Measurements from ENCODE around the gene KRTAP5-2.

DNA sequence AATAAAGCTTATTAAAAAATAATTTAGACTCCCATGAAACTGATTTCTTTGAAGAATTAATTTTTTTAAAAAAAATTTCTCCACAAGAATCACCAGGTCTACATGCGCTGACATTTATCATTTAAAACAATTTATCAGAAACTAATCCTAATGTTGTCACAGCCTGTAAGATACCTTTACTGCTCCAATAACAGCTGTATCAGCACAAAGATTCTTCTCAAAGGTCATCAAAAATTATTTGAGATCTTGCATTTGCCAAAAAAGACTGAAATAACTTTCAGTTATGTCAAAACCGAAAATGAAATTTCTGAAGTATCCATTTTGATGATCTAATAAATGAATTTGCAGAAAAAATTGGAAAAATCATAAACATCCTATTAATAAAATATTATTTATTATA is 39.5 kb upstream of the KRTAP5-2 start:
- TF ChIP-seq EP300 (IDR thresholded peaks at IDR 0.05; ENCODE audit: low read depth) (no peak), POLR2AphosphoS5 (IDR thresholded peaks at IDR 0.05) (no peak)
- TF ChIP-seq, protein P1, sequence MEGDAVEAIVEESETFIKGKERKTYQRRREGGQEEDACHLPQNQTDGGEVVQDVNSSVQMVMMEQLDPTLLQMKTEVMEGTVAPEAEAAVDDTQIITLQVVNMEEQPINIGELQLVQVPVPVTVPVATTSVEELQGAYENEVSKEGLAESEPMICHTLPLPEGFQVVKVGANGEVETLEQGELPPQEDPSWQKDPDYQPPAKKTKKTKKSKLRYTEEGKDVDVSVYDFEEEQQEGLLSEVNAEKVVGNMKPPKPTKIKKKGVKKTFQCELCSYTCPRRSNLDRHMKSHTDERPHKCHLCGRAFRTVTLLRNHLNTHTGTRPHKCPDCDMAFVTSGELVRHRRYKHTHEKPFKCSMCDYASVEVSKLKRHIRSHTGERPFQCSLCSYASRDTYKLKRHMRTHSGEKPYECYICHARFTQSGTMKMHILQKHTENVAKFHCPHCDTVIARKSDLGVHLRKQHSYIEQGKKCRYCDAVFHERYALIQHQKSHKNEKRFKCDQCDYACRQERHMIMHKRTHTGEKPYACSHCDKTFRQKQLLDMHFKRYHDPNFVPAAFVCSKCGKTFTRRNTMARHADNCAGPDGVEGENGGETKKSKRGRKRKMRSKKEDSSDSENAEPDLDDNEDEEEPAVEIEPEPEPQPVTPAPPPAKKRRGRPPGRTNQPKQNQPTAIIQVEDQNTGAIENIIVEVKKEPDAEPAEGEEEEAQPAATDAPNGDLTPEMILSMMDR (IDR thresholded peaks at IDR 0.05), result no peak
